Activated naive CD4-positive, alpha-beta T cell treated with Interleukin-2 at 50 U/mL for 16 hours (primary cell): ENCODE results near the gene FHIT.
"Not testable (repeated sequence)": the region's sequence is repeated elsewhere in the genome, so short reads cannot be mapped to it uniquely, and the experiment has no call there.

Source experiments
- DNase-seq: peaks from one replicate; pipeline ENCODE4 v3.0.0-alpha.2; 2020

Gene FHIT

DNA sequence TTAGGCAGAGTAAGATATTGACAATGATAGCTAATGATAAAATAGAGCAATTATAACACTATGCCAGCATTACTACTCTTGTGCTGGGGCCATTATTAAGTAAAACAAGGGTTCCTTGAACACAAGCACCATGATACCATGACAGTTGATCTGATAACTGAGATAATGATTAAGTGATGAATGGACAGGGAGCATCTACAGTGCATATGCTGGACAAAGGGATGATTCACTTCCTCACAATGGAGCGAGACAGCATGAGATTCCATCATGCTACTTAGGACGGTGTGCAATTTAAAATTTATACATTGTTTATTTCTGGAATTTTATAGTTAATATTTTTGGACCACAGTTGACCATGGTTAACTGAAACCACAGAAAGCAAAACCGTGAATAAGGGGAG, 156.6 kb downstream of the FHIT start:
- DNase-seq = no peak

DNA sequence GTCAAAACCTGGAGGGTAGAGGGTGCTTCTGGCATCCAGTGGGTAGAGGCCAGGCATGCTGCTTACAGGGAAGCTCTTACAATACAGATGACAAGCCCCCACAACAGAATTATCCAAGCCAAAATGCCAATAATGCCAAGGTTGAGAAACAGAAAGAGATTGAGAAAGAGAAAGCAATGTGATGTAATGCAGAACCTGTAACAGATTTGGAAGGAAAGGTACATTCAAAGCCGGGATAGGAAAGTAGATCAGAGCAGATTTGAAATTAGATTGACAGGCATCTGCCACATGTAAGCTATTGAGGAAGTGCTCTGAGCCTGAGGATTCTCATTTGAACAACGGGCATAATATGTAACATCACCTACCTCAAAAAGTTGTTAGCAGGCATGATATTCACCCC, 157.9 kb downstream of the FHIT start:
- no peak for DNase-seq

GRCh38 chr3:61092870-61093269, 158.4 kb downstream of the FHIT start:
- no peak for DNase-seq

- DNase-seq = no peak
These were observed 160.7 kb downstream of the FHIT start for GRCh38 chr3:61090389-61091169.

DNA sequence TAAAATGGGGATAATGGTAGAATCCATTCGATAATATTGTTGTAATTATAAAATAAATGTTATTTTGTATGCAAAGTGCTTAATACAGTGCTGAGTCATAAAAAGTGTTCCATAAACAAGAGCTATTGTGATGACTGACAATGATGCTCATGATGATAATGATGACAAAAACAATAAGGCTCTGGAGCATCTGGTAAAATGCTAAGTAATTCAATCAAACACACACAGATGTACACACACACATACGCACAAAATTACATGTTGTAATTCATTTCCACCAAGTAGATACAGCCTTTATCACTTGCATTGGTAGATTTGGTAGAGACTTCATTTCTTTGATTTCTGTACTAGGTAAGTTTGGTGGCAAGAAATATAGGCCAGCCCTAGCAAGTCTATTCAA, 163.8 kb downstream of the FHIT start:
- DNase-seq = no peak

DNA sequence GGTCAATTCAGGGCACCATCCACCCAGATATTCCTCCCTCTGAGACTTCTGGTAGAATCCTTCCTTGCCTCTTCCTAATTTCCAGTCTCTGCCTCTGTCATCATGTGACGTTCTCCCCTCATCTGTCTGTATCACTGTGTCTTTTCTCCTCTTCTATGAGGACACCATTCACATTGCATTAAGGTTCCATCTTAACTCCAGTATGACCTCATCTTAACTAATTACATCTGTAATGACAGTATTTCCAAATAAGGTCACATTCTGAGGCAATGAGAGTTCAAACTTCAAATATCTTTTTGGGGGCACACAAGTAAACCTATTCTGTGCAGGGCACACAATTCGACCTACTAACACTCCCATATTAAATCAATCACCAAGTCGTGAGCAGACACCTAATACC, 169.7 kb downstream of the FHIT start:
- no peak for DNase-seq

DNA sequence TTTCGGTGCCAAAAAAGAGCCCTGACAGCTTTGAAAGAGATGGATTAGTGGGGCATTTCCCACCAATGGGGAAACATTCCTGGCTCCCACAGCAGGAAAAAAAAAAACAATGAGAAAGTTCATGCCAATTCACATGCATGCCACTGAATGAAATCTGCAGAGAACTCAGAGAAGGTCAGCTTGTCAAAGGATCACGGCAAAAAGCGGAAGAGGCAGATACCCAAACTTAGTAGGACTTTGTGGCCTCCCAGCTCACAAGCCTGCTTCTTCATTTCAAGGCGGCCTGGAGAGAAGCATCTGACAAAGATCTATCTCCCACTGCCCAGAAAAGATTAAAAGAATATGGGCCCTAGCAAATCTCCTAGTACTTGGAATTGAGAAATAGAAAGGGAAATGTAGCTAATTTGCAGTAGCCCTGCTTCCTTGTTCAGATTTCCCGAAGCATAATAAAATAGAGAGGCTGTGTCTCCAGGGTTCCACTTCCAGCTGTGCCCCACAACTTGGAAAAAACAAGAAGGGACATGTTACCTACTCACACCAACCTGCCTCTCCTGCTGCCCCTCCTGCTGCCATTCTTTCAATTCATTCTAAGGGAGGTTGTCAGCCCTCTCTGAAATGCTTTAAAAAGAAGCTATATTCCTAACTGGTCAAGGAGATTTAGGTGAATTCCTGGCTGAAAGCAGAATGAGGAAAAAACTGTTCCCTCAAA, 170.4 kb downstream of the FHIT start:
- DNase-seq = no peak

DNA sequence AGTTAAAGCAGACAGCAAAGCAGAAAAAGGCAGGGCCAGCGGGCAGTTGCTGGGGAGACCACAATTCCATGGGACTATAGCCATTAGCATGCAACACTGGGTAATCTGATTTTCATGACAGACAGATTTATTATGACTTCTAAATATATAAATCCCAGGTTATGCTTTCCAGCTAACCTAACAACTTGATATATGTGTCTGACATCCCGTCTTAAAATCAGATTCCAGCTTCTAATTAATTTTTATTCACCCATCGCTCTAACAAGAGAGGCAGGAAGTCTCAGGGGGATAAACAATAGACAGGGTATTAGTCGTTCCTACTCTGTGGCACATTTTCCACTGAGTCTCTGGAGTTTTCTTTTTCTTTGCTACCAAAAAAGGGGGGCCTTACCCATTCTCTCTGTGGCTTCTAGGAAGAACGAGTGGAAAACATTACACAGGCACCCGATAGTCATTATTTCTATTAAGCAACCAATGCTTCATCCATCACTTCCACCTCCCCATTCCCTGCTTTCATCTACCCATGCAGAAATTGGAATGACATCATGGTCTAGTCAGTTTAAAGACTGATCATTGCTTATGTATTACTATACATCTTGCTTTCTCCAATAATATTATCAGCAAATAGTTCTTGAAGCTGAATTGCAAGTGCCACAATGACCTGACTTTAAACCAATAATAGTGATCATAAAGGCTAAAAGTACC, 173.1 kb downstream of the FHIT start:
- no peak for DNase-seq

GRCh38 chr3:61077551-61077950, 173.7 kb downstream of the FHIT start:
- no peak for DNase-seq

DNA sequence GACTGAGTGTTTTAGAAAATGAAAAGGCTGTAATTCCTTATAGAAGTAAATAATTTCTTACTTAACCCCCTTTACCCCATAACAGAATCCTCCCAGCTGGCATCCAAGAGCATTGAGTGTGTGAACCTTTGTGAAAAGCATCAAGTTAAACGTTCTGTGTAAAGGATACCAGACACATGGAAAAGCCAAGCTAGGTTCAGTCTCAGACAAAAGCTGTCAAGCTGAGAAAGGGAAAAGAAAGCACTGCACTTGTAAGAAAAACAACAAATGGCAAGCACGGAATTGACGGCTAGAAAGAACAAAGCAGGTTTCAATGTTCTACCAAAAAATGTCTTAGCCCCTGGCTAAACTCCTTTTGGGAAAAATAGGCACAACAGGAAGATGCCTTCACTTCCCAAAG, 176.5 kb downstream of the FHIT start:
- no peak for DNase-seq

DNA sequence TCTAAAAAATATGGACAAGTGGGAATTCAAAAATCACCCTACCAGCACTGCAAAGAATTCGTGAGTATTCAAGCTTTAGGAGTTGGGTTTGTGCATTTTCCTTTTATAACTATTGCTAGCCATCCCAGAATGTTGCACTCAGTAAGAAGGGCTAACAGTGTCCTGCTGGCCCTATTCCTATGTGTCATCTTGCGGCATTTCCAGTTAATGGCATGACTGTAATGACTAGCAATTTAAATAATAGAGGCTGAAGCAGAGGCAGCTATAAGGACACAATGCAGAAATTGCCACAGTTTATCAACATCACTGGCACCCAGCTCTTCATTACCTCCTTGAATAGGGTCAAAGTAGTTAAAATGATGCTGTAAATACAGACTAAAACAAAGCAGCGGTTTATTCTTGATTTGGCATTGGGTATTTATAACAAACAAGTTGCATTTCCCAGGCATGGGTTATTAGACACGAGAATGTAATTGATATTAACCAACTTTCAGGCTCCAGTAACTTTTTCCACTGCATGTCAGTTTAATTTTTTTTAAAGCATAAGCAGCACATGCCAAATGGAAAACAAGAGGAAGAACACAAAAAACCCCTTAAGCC, 177.6 kb downstream of the FHIT start:
- no peak for DNase-seq

GRCh38 chr3:61068084-61068483, 183.2 kb downstream of the FHIT start:
- DNase-seq = no peak

DNA sequence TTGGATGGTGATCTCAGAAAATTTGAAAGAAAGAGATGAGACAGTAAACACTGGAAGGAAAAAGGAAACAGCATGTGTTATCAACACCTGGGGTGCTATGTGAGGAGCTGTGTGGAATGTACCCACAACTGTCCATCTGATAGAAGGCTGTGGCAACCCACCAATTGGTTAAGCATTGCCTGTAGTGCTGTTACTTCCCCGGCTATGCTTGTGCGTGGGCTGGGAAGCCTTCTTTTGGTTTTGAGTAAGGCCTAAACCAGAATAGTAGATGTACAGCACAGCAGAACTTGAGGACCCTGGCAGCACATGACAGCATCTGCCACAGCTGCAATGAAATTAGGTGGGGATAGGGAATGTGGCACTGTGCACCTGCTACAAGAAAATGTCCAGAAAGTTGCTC, 184.5 kb downstream of the FHIT start:
- DNase-seq = no peak

GRCh38 chr3:61066222-61066621, 185.0 kb downstream of the FHIT start:
- not testable (repeated sequence) for DNase-seq

GRCh38 chr3:61065451-61066011, 185.7 kb downstream of the FHIT start:
- DNase-seq = no peak

DNA sequence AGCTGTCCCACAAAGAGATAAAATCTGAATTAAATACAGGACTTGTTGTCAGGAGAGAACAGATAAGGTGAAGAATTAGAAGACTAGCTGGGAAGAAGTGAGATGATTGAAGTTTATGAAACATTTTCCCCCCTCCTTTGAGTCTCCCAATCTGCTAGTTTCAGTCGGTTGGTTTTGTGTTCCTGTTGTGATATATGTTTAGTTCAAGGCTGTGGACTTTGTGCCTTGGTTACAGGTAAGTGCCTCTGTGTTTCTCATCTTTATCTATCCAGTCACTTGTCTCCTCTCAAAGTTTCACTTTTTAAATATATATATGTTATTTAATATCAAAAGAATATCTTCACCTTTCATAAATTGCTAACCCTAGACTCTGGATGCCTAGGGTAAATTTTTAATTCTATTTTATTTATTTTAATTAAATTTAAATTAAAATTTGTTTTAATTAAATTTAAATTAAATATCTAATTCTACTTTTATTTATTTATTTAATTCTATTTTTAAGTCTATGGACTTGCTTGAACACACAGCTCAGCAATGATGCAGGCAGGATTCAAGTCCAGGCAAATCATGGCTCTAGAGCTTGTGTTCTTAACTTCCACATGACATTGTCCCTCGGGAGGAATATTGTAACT, 190.0 kb downstream of the FHIT start:
- DNase-seq = no peak

- DNase-seq = no peak
These were observed 190.8 kb downstream of the FHIT start for GRCh38 chr3:61060411-61060861.

DNA sequence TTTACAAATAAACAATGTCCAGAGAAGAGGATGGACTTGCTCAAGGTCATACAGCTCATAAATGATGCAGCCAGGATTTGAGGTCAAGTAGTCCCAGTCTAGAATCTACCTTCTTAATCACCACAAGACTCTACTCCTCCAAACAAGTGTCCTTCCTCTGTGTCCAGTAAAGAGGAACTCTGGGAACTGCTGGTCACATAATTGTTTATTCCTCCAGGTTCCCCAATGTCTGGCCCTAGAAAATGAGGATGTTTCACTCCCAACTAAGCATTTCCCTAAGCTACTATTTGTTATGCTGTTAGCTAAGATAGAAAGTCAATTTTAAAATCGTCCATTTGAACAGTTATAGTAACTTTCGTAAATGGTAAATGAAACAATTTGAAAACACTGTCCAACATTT, 192.4 kb downstream of the FHIT start:
- DNase-seq = no peak

DNA sequence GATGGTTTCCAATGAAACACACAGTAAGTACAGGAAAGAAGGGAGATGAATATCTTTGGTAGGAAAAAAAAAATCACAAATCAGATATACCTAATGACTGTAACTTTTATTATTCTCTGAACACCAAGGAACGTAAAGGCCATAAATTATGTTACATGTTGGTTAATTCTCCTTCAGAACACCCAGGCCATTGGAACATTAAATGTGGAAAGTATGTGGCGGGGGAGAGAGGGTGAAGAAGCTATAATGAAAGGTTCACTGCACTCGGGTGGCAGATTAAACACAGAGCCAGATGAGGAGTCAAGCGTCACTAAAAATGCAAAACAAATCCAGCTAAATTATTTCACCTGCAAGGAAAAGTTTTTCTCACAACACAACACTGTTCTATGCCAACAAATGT, 193.8 kb downstream of the FHIT start:
- DNase-seq = no peak

DNA sequence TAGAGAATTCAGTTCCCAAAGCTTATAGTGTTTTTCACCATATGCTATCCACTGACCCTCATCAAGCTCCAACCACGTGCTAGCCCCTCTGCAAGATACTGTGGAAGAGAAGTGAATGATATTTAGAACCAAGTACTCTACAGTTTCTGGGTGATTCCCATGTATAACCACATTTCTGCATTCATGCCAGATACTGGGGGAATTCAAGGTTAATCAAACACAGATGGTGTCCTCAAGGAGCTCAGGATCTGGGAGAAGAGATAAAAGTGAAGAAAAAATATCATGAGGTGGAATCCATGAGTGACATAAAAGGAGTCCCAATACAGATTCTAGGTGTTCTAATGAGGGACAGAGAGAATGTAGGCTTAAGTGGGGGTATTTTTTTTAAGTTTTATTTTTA, 195.8 kb downstream of the FHIT start:
- no peak for DNase-seq

DNA sequence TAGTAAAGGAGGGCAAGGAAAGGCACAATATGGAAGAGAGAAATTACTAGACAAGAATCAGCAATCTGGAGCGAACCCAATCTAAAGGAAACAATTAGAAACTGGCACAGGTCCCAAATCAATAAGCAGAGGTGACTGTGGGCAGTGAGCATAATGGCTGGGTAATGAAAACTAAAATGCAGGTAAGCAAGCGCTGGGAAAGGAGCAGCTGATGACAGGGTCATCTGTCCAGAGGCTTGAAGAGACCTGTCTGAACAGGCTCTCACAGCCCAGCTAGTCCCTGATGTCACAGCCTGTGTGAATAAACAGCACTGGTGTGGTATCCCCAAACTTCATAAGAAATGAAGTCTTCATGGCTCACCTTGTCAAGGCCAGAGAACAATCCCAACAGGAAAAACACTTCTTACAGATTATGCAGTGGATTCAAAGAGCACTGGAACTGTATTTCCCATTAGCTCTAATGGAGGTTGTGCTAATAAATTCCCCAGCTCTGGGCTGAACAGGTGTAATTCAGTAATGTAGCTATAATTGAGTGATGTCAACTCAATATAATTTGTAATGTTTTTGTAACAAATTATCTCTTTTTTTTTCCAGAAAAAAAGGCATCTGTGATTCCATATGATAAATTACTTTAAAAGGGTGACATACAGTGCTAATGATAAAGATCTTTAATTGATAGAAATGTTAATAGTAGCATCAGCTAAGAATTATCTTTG, 197.3 kb downstream of the FHIT start:
- no peak for DNase-seq

- DNase-seq = no peak
These were observed 198.4 kb downstream of the FHIT start for GRCh38 chr3:61052851-61053250.
